COLO829 (cell line): ENCODE measurements around the gene AADAC.
"Not testable (repeated sequence)": the region's sequence is repeated elsewhere in the genome, so short reads cannot be mapped to it uniquely, and the experiment has no call there.

Experiments used
- DNase-seq: peaks from one replicate; pipeline ENCODE4 v3.0.0; 2012; ENCODE audit warnings: low spot score

The AADAC gene

GRCh38 chr3:151856641-151857040 lies 42.7 kb downstream of the AADAC start:
- no peak for DNase-seq

DNA sequence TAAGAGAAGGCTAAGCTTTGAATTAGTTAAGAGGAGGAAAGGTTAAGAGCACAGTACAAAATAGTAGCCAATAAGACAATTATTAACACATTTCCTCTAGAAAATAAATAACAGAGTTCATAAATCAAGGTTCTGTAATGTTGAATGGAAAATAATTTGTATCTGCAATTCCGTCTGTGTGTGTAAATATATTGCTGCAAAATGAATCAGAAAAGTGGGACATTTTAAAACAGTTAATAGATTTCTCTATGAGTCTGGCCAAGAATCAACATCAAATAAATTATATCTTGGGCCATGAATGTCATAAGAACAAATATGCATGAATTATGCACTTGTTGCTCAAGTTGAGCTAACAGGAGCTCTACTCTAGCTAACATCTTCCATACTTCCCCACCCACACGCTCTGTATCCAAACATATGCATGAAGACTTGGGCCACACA lies 45.3 kb downstream of the AADAC start:
- DNase-seq, result no peak

GRCh38 chr3:151859905-151860304 lies 46.0 kb downstream of the AADAC start:
- DNase-seq, result no peak

DNA sequence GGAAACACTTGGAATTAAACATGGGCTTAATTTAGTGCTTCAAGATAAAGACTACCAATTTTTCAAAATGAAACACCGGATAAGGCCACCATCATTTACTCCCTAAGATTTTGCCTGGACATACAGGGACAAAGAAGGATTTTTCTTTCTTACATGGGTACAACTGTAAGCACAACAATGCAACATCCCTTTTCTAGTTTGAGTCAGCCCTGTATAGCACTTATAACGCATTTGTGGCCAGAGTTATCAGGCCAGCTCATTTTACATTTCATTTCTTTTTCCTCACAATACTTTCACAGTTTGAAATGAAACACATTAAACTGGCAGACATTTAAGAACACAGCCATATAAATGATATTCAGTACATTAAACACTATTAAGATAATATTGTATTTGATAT lies 49.7 kb downstream of the AADAC start:
- DNase-seq, result no peak

- no peak for DNase-seq
Measured at GRCh38 chr3:151864423-151865101, 50.6 kb downstream of the AADAC start.

GRCh38 chr3:151866711-151867410 lies 52.9 kb downstream of the AADAC start:
- DNase-seq, result no peak

DNA sequence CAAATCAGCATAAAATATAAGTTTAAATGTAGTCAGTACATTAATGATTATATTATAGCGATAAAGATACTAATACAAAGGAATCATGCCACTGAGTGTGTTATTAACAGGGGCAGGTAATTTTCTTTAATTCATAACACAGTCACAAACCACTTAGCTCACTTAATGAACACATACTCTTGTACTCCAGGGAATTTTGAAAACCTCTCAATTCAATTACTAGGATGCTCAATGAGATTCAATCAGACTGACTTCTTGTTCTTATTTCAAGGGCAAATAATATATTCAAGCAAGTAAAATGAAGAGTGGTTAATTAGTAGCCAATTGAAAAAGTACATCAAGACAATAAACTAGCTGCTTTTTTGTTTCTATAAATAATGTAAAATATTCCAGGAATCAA lies 53.8 kb downstream of the AADAC start:
- DNase-seq, result no peak

DNA sequence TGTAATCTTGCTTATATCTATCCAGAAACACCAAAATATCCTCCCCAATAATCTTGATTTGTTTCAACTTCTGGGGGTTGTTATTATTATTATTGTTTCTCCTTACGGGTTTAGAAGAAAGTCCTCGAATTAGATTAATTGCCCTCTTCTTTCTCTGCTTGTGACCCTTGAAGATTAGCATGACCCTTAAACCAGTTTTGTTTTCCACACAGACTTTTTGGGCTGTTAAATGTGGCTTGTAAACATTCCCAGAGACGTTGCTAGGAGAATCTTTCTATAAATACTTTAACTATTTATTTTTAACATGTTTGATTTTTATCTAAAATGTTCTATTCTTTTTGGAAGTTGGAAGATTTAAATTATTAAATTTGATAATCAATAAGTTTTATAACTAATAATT lies 55.3 kb downstream of the AADAC start:
- no peak for DNase-seq

- peak; percentile 81 for DNase-seq
Measured at GRCh38 chr3:151871639-151872468, 57.9 kb downstream of the AADAC start.

- DNase-seq, result no peak
Measured at GRCh38 chr3:151873398-151873797, 59.5 kb downstream of the AADAC start, which contains the start of gene SUCNR1. Gene SUCNR1 (plus strand): TSS chr3:151873643. CDS start chr3:151879893, 6,250 bp downstream.

DNA sequence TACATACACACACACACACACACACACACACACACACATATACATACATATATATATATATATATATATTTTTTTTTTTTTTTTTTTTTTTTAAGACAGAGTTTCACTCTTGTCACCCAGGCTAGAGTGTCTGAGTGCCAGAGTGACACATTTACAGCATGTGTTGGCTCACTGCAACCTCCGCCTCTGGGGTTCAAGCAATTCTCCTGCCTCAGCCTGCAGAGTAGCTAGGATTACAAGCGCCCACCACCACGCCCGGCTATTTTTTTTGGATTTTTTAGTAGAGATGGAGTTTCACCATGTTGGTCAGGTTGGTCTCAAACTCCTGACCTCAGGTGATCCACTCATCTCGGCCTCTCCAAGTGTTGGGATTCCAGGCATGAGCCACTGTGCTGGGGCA lies 60.2 kb downstream of the AADAC start:
- not testable (repeated sequence) for DNase-seq

DNA sequence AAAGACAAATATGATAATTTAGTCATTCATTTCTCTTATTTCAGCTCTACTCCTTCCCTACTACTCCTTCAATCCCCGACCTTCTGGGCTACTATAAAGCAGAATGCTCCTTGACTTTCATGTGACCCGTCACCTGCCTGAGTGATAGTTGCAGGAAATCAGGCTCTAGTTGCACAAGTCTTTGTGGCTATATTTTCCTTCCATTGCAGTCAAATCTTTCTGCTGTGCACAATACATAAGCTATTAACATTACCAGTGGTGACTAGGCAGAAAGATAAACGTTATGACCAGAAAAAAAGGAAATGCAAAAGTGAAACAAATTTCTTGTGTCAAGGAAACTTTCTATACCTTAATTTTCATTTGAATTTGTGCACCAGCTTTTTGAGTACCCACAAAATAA lies 61.8 kb downstream of the AADAC start:
- DNase-seq, result no peak

DNA sequence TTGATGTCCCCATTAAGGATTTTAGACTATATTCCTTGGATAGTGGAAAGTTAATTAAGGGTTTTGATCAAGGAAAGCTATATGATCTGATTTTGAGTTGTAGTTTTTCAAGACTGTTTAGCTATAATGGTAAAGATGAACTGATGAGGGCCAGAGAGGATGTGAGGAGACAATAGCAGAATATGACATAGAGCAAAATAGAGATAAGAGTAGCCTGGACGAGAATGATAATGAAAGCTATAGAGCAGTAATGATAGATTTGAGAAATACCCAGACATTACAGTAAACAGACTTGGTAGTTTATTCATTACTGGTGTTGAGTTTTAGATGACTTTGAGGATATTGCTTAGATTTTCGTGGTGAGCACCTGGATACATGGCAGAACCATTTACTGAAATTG lies 63.4 kb downstream of the AADAC start:
- DNase-seq, result no peak
